Retinal pigment epithelial cell (primary cell): Measurements from ENCODE around the gene OPCML.

Experiments
- DNase-seq: peaks from one replicate; pipeline ENCODE4 v3.0.0-alpha.2; 2010; ENCODE audit warnings: low read depth
- H3K4me3 ChIP-seq: 2 replicates; pipeline ENCODE4 v1.5.1; 2011; ENCODE audit warnings: mild to moderate bottlenecking, low read length, control low read depth, moderate library complexity
- TF ChIP-seq, protein P1 (sequence below): conservative IDR thresholded peaks from 2 replicates; pipeline ENCODE4 v1.5.1; 2011; ENCODE audit warnings: low read depth, low read length, control low read depth, inconsistent platforms

OPCML gene

DNA sequence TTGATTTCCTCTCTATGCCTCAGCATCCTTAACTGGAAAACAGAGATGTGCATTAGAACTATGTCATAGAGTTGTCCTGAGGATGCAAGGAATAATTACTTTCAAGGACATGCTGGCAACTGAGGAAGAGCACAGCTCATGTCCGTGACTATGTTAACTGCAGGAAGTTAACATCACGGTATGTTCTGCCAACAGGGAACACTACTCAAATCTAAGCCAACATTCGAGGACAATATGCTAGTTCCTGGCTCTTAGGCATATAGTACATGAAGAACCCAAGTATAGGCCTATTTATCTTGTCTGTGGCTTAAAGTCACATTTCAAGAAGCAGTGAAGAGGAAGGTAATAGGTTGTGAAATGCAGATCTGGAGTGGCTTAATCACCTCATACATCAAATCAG lies 1032.6 kb downstream of the OPCML start:
- TF ChIP-seq, protein P1, sequence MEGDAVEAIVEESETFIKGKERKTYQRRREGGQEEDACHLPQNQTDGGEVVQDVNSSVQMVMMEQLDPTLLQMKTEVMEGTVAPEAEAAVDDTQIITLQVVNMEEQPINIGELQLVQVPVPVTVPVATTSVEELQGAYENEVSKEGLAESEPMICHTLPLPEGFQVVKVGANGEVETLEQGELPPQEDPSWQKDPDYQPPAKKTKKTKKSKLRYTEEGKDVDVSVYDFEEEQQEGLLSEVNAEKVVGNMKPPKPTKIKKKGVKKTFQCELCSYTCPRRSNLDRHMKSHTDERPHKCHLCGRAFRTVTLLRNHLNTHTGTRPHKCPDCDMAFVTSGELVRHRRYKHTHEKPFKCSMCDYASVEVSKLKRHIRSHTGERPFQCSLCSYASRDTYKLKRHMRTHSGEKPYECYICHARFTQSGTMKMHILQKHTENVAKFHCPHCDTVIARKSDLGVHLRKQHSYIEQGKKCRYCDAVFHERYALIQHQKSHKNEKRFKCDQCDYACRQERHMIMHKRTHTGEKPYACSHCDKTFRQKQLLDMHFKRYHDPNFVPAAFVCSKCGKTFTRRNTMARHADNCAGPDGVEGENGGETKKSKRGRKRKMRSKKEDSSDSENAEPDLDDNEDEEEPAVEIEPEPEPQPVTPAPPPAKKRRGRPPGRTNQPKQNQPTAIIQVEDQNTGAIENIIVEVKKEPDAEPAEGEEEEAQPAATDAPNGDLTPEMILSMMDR: no peak
- no peak for DNase-seq
- H3K4me3 ChIP-seq: no peak overlapping the region

DNA sequence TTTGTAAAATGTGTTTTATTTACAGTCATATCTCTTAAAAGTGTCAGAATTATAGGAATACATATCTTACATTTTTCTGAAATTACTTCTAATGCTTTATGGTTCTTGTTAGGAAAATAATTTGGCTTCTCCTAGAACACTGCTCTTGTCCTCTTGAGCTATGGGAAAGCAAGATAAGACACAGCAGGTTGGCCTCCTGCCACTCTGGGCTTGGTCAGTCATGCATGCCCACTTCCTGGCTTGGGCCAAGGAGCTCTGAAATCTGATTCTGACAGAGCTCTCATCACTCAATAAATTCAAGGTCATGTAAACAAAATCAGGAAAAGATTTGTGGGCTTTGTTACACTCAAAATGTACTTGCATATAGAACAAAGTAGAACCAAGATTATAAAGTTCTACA lies 1036.0 kb downstream of the OPCML start:
- TF ChIP-seq, protein P1: no peak
- DNase-seq: no peak
- H3K4me3 ChIP-seq: no peak overlapping the region

DNA sequence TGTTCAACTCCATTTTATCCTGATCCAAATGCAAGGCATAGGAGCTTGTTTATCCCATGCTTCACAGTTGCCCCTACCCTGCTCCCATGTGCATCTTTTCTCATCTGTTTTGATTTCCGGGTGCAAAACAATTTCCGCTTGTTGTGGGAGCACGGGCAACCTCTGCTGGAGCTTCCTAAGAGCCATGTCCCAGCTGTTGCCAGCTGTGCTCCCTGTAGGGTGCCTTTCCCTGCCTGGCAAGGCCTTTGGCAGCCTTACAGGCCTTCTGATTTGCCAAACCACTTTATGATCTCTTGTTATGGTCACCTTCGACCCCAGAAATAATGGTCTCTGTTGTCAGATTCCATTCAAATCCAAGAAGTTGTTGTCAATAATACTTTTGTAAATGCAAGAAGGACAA lies 1038.5 kb downstream of the OPCML start:
- TF ChIP-seq, protein P1: no peak
- no peak for DNase-seq
- H3K4me3 ChIP-seq: no peak overlapping the region

DNA sequence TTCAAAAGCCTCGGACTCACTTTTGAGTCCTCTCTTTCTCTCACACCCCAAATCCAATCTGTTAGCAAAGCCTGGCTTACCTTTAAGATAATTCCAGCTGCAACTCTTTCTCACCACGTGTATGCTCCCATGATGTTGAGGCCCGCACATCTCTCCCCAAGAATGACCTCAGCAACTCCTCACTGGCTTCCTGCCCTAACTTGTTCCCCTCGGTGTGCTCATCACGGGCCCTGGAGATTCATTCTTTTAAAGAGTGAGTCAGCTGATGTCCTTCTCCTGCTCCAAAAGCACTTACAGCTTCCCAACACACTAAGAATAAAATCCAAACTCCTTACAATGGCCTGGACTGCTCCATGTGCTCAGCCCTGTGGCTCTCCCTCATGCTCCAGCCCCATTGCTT lies 1041.3 kb downstream of the OPCML start:
- no peak for DNase-seq
- TF ChIP-seq, protein P1: no peak
- H3K4me3 ChIP-seq: no peak overlapping the region

DNA sequence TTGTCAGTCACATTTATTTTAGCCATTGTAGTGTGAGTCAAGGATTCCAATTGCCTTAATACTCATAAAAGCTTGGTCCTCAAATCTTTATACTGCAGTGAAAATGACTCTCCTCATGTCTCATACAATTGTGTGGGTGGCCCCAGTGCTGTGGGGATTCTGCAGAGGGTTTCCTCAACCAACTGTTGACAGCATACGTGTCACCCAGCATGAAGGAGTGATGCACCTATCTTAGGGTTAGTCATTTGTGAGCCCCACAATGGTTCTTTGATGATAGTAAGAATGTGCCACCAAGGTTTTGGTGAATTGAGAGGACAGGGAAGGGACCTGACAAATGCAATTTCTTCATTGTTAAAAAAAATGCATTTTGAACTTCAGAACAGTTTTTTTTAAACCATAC lies 1046.2 kb downstream of the OPCML start:
- DNase-seq: no peak
- TF ChIP-seq, protein P1: no peak
- H3K4me3 ChIP-seq: no peak overlapping the region

DNA sequence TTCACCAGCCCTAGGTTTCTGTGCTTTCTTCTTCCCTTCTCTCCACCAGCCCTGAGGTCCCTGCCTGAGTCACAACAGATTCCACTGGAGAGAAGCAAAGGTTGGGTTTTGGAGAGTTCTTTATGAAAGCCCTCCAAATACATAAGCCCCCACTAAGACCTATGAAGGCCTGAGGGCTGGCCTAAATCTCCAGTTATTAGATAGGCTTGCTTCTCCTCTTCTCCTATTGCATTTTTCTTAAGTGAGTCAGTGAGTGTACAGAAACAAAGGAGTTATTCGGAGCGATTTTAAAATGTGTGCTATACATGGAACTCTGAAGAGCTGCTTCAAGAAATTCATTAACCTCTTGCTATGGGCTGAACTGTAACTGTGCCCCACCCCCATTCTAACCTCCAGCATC lies 1057.3 kb downstream of the OPCML start:
- TF ChIP-seq, protein P1: no peak
- no peak for DNase-seq
- H3K4me3 ChIP-seq: no peak overlapping the region

DNA sequence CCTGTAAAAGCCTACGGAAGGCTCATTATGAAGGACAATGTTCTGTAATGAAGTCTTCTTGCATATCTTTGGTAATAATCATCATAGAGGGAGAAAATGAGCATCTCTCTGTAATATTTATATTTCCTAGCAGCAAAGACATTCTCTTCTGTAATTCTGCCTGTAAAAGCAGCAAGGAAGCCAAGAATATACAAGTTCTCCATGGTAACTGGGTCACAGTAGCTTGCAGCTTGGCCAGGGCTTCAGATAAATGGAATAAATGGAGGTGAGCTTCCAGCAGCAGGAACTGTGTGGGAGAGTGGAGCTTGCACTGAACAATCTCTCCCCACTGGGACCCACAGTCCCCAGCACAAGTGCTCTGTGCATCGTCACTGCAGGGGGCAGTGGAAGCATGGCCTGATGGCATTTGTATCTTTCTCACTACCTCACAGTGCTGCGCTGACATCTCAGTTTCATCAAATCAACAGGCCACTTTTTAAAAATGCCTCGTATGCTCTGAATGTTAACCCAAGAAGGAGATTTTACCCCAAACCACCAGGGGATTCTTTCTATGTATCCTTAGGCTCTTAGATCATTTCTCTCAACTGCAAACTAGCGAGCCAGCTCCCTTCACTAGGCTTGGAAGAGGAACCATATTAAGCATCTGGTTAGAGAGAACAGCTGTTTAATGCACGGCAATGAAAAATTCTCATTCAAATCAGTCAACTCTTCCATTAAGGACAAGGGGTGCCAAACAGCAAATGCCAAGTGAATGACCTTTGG lies 1059.7 kb downstream of the OPCML start:
- no peak overlapping the region for H3K4me3 ChIP-seq
- no peak for DNase-seq

More for the DNA sequence above, 1059.7 kb downstream of the OPCML start:
- TF ChIP-seq, protein P1: peak; percentile 4
